RCC 7860 (cell line): ENCODE results near the gene LYL1.

Experiments used
- DNase-seq: peaks from one replicate; pipeline ENCODE4 v3.0.0-alpha.2; 2015; ENCODE audit warnings: low spot score
- FAIRE-seq: peaks from 2 replicates; lab custom pipeline; 2012; peaks lifted over from hg19 to GRCh38; lab: Jason Lieb, UNC

The LYL1 gene

DNA sequence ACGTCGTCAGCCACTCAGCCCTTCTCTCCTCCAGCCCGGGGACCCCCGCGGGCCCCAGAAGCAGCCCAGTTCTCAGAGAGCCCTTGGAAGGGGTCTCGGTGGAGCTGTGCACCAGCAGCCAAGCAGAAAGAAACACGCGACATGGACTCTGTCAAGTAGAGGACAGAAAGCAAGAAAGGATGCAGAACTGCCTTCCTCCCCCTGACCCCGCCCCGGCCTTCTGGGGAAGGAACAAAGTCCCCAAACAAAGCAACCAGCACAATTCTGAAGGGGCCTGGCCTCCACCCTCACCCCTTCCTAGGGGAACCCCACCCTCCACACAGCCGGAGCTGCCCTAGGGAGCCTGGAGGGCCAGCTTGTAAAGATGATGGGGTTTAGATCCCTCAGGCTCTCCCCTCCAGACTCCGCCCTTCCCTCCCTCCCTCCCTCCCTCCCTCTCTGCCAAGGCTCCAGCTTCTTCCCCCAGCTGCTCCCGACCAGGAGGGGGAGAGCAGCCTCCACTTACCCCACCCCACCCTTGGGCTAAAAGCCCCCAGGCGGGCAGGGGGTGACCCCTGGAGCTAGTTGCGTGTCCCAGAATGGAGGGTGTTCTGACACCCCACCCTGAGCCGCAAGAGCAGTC lies 7.8 kb downstream of the LYL1 start:
- no peak for FAIRE-seq
- no peak for DNase-seq

GRCh38 chr19:13094106-13094504 lies 8.6 kb downstream of the LYL1 start:
- DNase-seq (no peak), FAIRE-seq (no peak)

DNA sequence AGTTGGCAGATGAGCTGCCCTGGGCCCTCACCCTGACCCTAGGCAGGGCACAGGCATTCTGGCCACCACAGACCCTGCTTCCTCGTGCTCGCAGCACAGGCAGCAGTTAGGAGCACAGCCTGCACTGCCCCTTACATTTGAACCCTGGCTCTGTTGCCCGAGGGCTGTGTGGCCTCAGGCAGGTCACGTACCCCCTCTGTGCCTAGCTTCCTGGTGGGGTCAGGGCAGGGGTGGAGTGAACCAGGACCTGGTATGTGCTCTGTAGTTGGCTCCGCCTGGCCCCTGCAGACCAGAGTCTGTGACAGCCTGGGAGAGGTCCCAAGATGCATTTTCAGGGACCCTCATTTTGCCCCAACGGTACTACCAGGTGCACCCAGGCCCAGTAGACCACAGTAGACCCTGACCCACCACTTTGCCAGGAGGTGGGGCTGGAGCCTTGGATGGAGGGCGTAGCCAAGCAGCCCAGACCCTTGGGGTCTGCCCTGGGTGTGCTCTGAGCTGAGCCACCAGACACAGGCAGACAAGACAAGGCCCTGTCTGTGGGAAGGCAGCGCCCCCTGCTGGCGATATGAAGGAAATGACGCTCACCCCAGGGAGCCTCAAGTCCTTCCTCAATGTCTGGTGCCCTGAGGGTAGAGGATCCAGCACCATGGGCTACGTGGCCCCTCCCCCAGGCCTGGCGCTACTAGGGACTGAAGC lies 9.1 kb downstream of the LYL1 start:
- FAIRE-seq (no peak), DNase-seq (peak; percentile 63)

GRCh38 chr19:13092606-13093235 lies 9.9 kb downstream of the LYL1 start:
- DNase-seq, result peak; percentile 9
- no peak for FAIRE-seq

GRCh38 chr19:13092158-13092543 lies 10.5 kb downstream of the LYL1 start:
- no peak for FAIRE-seq

GRCh38 chr19:13091400-13092157 lies 11.1 kb downstream of the LYL1 start:
- FAIRE-seq (no peak), DNase-seq (no peak)

More at GRCh38 chr19:13092158-13092543, 10.5 kb downstream of the LYL1 start:
- no peak for DNase-seq

DNA sequence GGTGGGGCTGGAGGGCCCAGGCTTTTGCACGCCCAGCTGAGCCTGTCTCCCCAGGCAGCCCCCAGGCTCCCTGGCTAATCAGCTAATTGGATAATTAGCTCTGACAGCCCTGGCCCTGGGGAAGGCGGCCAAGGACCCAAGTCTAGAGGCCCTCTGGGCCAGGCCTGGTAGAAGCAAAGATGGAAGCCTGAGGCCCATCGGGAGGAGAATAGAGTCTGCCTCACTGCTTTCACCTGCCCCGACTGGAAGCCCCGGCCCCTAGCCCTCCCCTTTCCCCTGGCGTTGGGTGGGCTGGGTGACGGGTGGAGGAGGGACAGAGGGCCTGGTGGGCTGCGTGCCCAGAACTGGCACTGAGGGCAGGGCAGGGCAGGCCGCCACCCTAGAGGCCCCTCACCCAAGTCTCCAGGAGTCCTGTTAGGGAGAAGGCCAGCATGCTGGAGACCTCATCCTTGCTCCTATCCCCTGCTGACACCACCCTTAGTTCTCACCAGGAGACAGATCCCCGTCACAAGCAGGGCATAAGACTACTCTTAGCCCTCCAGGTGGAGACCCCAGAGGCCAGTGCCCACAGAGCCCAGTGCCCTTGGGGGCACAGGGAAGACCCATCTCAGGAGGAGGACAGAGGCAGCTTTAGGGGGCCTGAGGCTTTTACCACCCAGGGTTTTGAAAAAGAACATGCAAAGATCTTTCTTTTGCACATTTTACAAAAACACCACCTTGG lies 12.0 kb downstream of the LYL1 start:
- FAIRE-seq (no peak), DNase-seq (no peak)

- DNase-seq (no peak), FAIRE-seq (no peak)
Measured at GRCh38 chr19:13089857-13090507, 12.7 kb downstream of the LYL1 start.

DNA sequence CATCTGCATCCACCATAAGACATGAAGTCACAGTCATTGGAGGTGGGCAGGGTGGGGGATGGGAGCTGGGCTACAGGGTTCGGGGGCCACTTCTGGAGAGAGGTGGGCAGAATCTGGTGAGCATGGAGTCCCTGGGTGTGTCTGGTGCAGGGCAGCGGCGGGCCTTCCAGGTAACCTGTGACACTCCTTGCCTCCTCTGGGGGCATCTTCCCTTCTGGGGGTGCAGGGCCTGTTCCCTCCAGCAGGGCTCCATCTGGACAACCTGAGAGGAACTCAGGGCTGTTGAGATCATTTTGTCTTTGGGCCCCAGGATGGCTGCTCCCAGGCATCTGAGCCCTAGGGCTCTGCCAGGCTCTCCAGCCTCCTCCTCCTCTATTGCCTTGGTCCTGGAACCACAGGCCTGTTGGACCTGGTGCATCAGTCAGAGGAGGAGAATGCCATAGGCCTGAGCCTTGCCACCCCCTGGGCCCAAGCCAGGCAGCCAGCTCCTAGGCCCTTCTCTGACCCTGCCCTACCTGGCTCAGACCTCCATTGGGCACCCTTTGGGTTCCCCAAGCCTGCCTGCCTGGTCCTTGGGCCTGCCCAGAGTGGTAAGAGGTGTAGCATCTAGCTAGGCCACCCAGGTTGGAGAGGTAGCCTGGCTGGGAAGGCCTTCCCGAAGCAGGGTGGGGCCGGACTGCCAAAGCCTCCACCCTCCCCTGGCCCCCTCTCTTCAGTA lies 13.4 kb downstream of the LYL1 start:
- FAIRE-seq (no peak), DNase-seq (no peak)

DNA sequence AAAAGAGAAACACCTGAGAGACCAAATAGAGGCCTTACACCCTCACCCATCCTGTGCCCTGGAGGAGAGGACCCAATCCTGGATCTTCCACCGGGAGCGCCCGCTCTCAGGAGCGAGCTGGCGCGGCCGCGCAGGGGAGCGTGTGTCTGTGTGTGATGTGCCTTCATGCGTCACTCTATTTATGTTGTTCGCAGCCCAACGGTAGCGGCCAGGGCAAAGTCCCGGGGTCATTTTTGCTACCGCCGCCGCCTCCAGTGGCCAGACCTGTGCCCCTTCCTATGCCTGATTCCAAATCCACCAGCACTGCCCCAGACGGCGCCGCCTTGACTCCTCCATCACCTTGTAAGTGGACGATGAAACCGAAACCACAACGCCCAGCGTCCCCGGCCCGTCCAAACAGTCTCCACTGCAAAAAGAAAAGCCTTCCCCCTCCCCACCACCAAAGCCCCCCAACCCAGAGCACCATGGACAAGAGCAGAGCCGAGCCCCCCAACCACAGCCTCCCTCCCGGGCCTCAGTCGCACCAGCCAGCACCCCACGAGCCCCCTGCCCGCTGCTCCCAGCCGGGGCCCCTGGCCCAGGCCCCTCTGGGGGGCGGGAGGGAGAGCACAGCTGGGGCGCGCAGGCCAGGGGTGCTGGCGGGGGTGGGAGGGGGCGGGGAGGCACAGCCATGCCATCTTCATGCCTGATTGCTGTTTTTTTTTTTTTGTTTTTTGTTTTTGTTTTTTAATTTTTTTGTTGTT lies 14.7 kb downstream of the LYL1 start:
- DNase-seq (no peak), FAIRE-seq (no peak)

GRCh38 chr19:13087295-13087694 lies 15.4 kb downstream of the LYL1 start:
- FAIRE-seq (no peak), DNase-seq (no peak)

DNA sequence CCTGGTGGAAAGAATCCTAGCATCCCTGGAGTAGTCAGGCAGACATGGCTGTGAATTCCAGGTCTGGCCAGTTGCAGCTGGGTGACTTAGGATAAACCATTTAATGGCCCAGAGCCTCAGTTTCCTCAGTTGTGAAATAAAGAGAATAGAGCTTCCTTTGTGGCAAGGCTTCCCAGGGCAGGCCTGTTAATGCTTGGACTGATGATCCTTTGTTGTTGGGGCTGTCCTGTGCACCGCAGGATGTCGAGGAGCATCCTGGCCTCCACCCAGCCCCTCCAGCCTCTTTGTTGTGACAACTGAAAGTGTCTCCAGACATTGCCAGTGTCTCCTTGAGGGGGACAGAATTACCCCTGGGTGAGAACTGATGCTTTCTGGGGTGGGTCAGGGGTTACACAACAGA lies 16.3 kb downstream of the LYL1 start:
- DNase-seq, result no peak
- no peak for FAIRE-seq

GRCh38 chr19:13085666-13086065 lies 17.0 kb downstream of the LYL1 start:
- DNase-seq (no peak), FAIRE-seq (no peak)

DNA sequence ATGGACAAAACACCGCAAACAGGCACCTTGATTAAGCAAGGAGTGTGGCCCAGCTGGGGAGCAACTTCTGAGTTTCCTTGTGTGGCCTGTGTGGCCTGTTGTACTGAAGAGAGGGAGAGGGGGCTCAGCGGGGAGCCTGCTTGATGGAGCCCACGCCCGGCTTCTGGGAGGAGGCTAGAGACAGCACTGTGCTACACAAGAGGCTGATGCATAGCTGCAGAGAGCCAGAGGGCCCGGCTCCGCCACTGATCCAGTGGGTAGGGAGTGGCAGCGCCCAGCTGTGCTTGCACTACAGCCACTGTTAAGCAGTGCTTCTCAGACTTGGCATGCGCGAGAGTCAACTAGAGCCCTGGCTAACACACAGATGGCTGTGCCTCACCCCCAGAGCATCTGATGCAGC lies 19.0 kb downstream of the LYL1 start:
- FAIRE-seq (no peak), DNase-seq (no peak)

DNA sequence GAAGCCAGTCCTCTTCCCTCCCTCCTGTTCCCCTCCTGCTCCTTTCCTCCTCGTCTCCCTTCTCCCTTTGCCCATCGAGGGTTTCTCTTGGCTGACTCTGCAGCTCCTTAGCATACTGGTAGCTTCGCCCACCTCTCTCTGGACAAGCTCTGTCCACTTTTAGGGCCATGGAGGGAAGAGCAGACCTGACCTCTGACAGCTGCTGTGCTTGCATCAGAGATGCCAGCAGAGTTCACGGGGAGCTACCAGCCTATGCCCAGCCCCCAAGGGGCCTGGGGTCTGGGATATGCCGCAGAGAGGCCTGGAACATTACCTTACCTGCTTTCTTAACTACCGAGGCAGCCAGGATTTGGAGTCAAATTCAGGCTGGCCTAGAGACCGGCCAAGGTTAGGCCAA lies 19.7 kb downstream of the LYL1 start:
- no peak for FAIRE-seq

GRCh38 chr19:13082192-13083007 lies 20.3 kb downstream of the LYL1 start:
- DNase-seq, result peak; percentile 6
- no peak for FAIRE-seq

More for the DNA sequence above, 19.7 kb downstream of the LYL1 start:
- DNase-seq, result no peak

DNA sequence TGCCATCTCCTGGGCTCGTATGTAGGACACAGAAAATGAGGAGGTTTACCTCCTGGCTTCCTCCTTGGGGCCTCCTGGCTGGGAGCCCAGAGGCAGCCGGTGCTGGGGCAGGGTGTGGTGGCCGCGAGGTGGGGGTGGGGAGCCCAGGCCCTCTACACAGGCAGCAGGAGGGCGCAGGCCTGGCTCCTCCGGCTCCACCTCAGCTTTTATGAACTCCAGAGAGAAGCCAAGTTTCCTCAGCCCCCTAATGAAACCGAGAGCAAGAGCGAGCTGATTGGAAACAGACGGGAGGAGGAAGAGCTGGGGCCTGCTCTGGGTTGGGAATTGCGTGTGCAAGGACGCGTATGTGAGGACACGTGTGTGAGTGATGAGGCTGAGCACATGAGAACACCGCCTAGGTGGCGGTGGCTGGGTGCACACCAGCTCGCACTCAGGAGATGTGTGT lies 23.1 kb downstream of the LYL1 start:
- no peak for FAIRE-seq
- DNase-seq, result no peak

- no peak for FAIRE-seq
- no peak for DNase-seq
Measured at GRCh38 chr19:13078897-13079541, 23.6 kb downstream of the LYL1 start.
